ENCODE measurements around the gene CLMN. TPM values are rescaled to one million over a fixed set of nuclear protein-coding genes. Genes with fewer than 3 reads are reported as not detected.

The CLMN gene
- total RNA-seq, 1 donor = 0.36 TPM

DNA sequence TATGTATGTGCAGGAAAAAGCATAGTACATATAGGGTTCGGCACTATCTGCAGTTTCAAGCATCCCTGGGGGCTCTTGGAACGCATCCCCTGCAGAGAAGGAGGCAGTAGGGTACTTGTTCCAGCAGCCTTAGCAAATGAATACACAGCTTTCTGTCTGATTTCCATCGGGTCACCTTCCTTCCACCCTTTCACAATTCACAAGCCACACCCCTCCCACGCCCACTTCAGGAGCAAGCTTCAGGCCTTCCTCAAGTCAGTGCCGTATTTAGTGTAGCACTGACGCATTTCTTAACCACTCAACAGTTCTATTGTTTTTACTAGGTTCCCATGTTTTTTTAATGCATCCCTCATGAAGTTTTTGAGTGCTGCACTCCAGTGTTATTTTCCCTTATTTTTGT is 64.2 kb downstream of the CLMN start:
- H3K4me3 ChIP-seq (ENCODE audit: low read depth, low read length) = no peak overlapping the region
- TF ChIP-seq, protein P1, sequence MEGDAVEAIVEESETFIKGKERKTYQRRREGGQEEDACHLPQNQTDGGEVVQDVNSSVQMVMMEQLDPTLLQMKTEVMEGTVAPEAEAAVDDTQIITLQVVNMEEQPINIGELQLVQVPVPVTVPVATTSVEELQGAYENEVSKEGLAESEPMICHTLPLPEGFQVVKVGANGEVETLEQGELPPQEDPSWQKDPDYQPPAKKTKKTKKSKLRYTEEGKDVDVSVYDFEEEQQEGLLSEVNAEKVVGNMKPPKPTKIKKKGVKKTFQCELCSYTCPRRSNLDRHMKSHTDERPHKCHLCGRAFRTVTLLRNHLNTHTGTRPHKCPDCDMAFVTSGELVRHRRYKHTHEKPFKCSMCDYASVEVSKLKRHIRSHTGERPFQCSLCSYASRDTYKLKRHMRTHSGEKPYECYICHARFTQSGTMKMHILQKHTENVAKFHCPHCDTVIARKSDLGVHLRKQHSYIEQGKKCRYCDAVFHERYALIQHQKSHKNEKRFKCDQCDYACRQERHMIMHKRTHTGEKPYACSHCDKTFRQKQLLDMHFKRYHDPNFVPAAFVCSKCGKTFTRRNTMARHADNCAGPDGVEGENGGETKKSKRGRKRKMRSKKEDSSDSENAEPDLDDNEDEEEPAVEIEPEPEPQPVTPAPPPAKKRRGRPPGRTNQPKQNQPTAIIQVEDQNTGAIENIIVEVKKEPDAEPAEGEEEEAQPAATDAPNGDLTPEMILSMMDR (IDR thresholded peaks at IDR 0.05; ENCODE audit: insufficient read depth, low read length) = no peak
- DNase-seq (ENCODE audit: low read depth) = peak; percentile 32

DNA sequence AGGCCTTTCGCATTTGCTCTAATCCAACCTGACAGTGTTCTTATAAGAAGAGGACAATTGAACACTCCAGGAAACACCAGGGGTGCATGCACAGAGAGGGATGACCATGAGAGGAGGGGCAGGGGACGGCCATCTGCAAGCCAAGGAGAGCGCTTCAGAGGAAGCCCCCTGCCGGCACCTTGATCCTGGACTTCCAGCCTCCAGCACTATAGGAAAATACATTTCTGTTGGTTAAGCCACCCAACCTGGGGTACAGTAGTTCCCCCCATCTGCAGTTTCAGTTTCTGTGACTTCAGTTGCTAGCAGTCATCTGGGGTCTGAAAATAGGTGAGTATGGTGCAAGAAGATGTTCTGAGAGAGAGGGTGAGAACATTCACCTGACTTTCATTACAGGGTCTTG is 64.7 kb downstream of the CLMN start:
- no peak for DNase-seq (ENCODE audit: low read depth)
- TF ChIP-seq, protein P1 (IDR thresholded peaks at IDR 0.05; ENCODE audit: insufficient read depth, low read length) = no peak
- no peak overlapping the region for H3K4me3 ChIP-seq (ENCODE audit: low read depth, low read length)

DNA sequence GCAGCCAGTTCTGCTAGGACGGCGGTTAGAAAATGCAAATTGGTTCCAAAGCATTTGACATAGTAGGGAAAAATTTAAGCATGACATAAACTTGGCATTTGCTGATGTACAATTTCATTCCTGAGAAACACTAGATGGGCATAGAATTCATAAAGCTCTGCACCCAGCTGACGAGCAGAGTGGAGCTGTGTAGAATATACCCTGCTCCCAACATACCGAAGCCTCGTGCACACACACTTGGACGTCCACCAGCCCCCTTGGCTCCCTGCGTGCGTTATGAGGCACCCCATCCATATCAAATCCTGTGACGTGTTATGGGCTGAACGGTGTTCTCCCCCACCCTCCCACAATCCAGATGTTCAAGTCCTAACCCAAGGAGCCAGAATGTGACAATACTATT is 65.4 kb downstream of the CLMN start:
- DNase-seq (ENCODE audit: low read depth) = peak; percentile 27
- H3K4me3 ChIP-seq (ENCODE audit: low read depth, low read length) = no peak overlapping the region
- TF ChIP-seq, protein P1 (IDR thresholded peaks at IDR 0.05; ENCODE audit: insufficient read depth, low read length) = no peak

DNA sequence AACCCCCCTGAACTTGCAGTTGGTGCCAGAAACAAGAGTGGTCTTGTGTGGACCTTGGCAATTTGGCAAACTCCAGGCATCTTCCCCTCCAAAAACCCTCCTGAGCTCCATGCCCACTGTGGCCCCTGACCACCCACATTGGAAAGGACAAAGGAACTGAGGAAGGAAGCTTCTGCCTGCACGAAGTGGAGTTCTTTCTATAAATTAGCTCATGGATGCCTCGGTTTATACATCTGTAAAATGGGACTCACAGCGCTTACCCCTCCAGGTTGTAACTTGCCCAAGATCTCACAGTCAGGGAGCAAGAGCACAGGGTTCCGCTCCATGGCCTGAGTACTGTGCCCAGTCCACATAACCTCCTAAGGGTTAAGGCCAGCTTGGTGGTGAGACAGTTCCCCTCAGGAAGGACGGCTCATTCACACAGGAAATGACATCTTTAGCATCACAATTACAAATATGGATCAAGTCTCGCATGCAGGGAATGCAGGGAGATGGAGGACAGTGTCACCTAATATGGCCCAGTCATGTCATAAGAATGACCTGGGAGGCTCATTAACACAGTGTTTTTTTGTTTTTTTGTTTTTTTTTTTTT is 66.6 kb downstream of the CLMN start:
- no peak for DNase-seq (ENCODE audit: low read depth)
- TF ChIP-seq, protein P1 (IDR thresholded peaks at IDR 0.05; ENCODE audit: insufficient read depth, low read length) = no peak
- H3K4me3 ChIP-seq (ENCODE audit: low read depth, low read length) = no peak overlapping the region

DNA sequence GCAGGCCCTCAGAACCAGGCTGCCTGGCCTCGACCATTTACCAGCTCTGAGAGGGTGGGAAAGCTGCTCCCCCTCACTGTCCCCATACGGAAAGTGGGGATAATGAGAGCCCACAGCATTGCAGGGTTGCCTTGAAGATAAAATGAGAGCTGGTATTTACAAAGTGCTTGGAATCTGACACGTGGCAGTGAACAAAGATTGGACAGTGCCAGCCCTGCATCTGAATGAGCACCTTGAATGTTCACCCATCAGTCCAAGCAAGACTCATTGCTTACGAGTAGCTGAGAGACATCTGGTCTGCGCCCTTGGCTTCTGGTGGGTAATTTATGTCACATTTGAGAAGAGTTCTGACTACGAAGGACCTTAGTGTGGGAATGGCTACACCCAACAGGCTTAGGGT is 67.5 kb downstream of the CLMN start:
- TF ChIP-seq, protein P1 (IDR thresholded peaks at IDR 0.05; ENCODE audit: insufficient read depth, low read length) = no peak
- DNase-seq (ENCODE audit: low read depth) = no peak
- H3K4me3 ChIP-seq (ENCODE audit: low read depth, low read length) = no peak overlapping the region

DNA sequence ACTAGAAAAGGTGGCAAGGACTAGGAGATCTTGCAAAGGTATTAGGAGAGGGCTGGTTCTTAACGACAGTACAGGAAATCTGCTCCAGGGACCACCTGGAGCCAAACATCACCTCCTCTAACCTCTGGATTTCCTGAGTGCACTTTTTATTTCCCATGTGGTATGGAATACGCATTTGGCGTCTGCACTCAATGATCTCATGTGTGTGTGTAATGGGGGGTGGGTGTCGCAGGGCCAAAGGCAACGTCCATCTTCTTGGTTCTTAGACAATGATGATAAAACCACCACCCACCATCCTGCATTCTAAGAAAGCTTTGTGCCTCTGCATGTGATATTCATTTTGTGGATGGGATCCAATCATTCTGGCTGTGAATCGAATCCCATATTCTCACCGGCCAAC is 68.8 kb downstream of the CLMN start:
- H3K4me3 ChIP-seq (ENCODE audit: low read depth, low read length) = no peak overlapping the region
- DNase-seq (ENCODE audit: low read depth) = no peak

More for the DNA sequence above, 68.8 kb downstream of the CLMN start:
- TF ChIP-seq, protein P1 (IDR thresholded peaks at IDR 0.05; ENCODE audit: insufficient read depth, low read length) = no peak

All from fibroblast of the aortic adventitia (primary cell).